NT2/D1 (cell line): ENCODE results near the gene TMEM231.

Source experiments
- SUZ12 ChIP-seq: IDR thresholded peaks from 2 replicates; pipeline ENCODE4 v1.6.1; 2011; ENCODE audit not compliant: insufficient read length, insufficient read depth; ENCODE audit errors: extremely low read depth
- YY1 ChIP-seq: IDR thresholded peaks from 2 replicates; pipeline ENCODE4 v1.6.1; 2011; ENCODE audit not compliant: insufficient read length, insufficient read depth
- ZNF274 ChIP-seq: IDR thresholded peaks from 2 replicates; pipeline ENCODE4 v1.6.1; 2011; ENCODE audit warnings: mild to moderate bottlenecking, low read depth, low read length

DNA sequence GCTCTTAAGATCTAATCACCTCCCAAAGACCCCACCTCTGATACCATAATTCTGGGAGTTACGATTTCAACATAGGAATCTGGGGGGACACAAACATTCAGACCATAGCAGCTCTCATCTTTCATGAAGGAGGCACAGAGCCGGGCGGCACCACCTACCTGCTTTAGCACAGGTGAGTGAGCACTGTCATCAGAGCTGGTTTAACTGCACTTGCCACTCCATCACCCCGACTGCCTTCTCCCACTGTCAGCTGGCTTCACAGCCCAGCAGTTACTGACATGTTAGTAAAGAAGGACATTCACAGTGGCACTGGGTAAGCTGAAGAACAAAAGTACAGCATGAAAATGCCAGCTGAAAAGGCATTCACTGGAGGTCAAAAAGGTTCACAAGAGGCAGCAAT, 32.7 kb upstream of the TMEM231 start:
- TF ChIP-seq ZNF274 = no peak
- TF ChIP-seq YY1 = no peak
- TF ChIP-seq SUZ12 = no peak
